SK-N-SH (cell line): ENCODE results near the gene AVP. TPM values are rescaled to one million over a fixed set of nuclear protein-coding genes. Genes with fewer than 3 reads are reported as not detected.

Experiments
- CTCF ChIA-PET: fragments of 300-600, 350-600 bp; formaldehyde crosslinking; extraction: SDS; loops from one replicate; lab custom pipeline; 2021; lab: Yijun Ruan, JAX
- POLR2A ChIA-PET: fragments of 350-600 bp; sonication (Branson Sonifier 250); formaldehyde crosslinking; extraction: SDS; loops from one replicate; lab custom pipeline; 2020; ENCODE audit warnings: antibody characterized with exemption, inconsistent platforms; lab: Yijun Ruan, JAX
- DNase-seq: peaks from one replicate; pipeline ENCODE4 v3.0.0; 2012
- H2AFZ ChIP-seq: fragments of 200-600 bp; sonication (generic); 2 replicates; pipeline ENCODE4 v1.8.1; 2016; ENCODE audit warnings: antibody characterized with exemption, mild to moderate bottlenecking, low read depth
- H3F3A ChIP-seq: fragments of 200-600 bp; sonication (generic); replicated peaks from 2 replicates; pipeline ENCODE3; 2016; ENCODE audit warnings: antibody characterized with exemption, mild to moderate bottlenecking; ENCODE audit not compliant: insufficient read depth
- H3K27ac ChIP-seq, 2 experiments: fragments of 200-500 bp in 1 of 2; fragments of 200-600 bp in 1 of 2; sonication (Bioruptor generic) in 1 of 2; sonication (generic), shearing (Covaris generic) in 1 of 2; 2 replicates each; pipeline versions ENCODE4 v1.5.1 to v1.6.1; 2014 to 2016; ENCODE audit warnings: low read depth in 2 of 2, inconsistent platforms in 1 of 2, low read length in 1 of 2, mild to moderate bottlenecking in 1 of 2, mixed read lengths in 1 of 2
- H3K27me3 ChIP-seq: fragments of 200-600 bp; sonication (generic), shearing (Covaris generic); 2 replicates; pipeline ENCODE4 v1.6.1; 2016; ENCODE audit warnings: mixed run types; ENCODE audit not compliant: insufficient read depth
- H3K36me3 ChIP-seq, 2 experiments: fragments of 200-500 bp in 1 of 2; fragments of 200-600 bp in 1 of 2; sonication (Bioruptor generic) in 1 of 2; sonication (generic) in 1 of 2; replicated peaks in 1 of 2; 2 replicates each; pipeline versions ENCODE3 to v1.5.1; 2014 to 2016; ENCODE audit warnings: low read length in 1 of 2, mild to moderate bottlenecking in 1 of 2; ENCODE audit not compliant: insufficient read depth in 2 of 2, control insufficient read depth in 1 of 2
- H3K4me1 ChIP-seq, 2 experiments: fragments of 200-500 bp in 1 of 2; fragments of 200-600 bp in 1 of 2; sonication (Bioruptor generic) in 1 of 2; sonication (generic), shearing (Covaris generic) in 1 of 2; 2 replicates each; pipeline versions ENCODE4 v1.5.1 to v1.6.1; 2014 to 2016; ENCODE audit warnings: low read depth in 1 of 2, low read length in 1 of 2, mixed run types in 1 of 2; ENCODE audit not compliant: insufficient read depth in 2 of 2, control insufficient read depth in 1 of 2
- H3K4me2 ChIP-seq: fragments of 200-600 bp; sonication (generic), shearing (Covaris generic); 2 replicates; pipeline ENCODE4 v1.6.1; 2017; ENCODE audit warnings: mixed run types
- H3K4me3 ChIP-seq, 2 experiments: fragments of 200-500 bp in 1 of 2; fragments of 200-600 bp in 1 of 2; sonication (Bioruptor generic) in 1 of 2; sonication (generic), shearing (Covaris generic) in 1 of 2; 2 replicates each; pipeline versions ENCODE4 v1.5.1 to v1.8.1; 2014 to 2016; ENCODE audit warnings: low read depth in 2 of 2, inconsistent platforms in 1 of 2, low read length in 1 of 2, mild to moderate bottlenecking in 1 of 2, mixed read lengths in 1 of 2, moderate library complexity in 1 of 2
- H3K79me2 ChIP-seq: fragments of 200-600 bp; sonication (generic); 2 replicates; pipeline ENCODE4 v1.8.1; 2017; ENCODE audit warnings: mild to moderate bottlenecking; ENCODE audit not compliant: insufficient read depth
- H3K9ac ChIP-seq: fragments of 200-600 bp; sonication (generic); 2 replicates; pipeline ENCODE4 v1.6.1; 2017; ENCODE audit warnings: mixed run types
- H3K9me2 ChIP-seq: fragments of 200-600 bp; sonication (generic); 2 replicates; pipeline ENCODE4 v1.6.1; 2017; ENCODE audit warnings: mixed run types
- H3K9me3 ChIP-seq: fragments of 200-600 bp; sonication (generic); 2 replicates; pipeline ENCODE4 v1.6.1; 2017; ENCODE audit warnings: mixed run types, mild to moderate bottlenecking, moderate library complexity
- H4K20me1 ChIP-seq: fragments of 200-600 bp; sonication (generic); 2 replicates; pipeline ENCODE4 v1.6.1; 2017; ENCODE audit warnings: mild to moderate bottlenecking, mixed run types; ENCODE audit not compliant: insufficient read depth
- ELF1 ChIP-seq: IDR thresholded peaks from 2 replicates; pipeline ENCODE4 v1.4.0; 2012
- EP300 ChIP-seq, 2 experiments: IDR thresholded peaks; 2 replicates each; pipeline versions ENCODE4 v1.4.0 to v1.6.1; 2012; ENCODE audit warnings: borderline replicate concordance in 1 of 2, low read depth in 1 of 2, low read length in 1 of 2
- FOSL2 ChIP-seq: IDR thresholded peaks from 2 replicates; pipeline ENCODE4 v1.4.0; 2012; ENCODE audit warnings: low read depth, mild to moderate bottlenecking, moderate library complexity, borderline replicate concordance
- GABPA ChIP-seq: IDR thresholded peaks from 2 replicates; pipeline ENCODE4 v1.4.0; 2012; ENCODE audit warnings: low read depth, mild to moderate bottlenecking
- MXI1 ChIP-seq: IDR thresholded peaks from 2 replicates; pipeline ENCODE4 v1.6.1; 2012; ENCODE audit warnings: mild to moderate bottlenecking, low read depth, low read length, improper control_type of control experiment
- POLR2AphosphoS5 ChIP-seq: IDR thresholded peaks from 2 replicates; pipeline ENCODE4 v1.6.1; 2012; ENCODE audit warnings: low read depth, low read length
- RAD21 ChIP-seq: IDR thresholded peaks from 2 replicates; pipeline ENCODE4 v1.6.1; 2012; ENCODE audit warnings: mild to moderate bottlenecking, low read length
- RXRA ChIP-seq: IDR thresholded peaks from 2 replicates; pipeline ENCODE4 v1.4.0; 2012; ENCODE audit warnings: low read depth, mild to moderate bottlenecking, borderline replicate concordance
- USF2 ChIP-seq: fragments of 150-350 bp; IDR thresholded peaks from 2 replicates; pipeline ENCODE4 v1.6.1; 2017; ENCODE audit warnings: antibody characterized with exemption, low read length, low read depth, borderline replicate concordance
- WGBS: methylation state at CpG from one replicate; pipeline ENCODE4 v1.1.6; 2017; ENCODE audit warnings: low lambda C conversion rate; 5-methylcytosine and 5-hydroxymethylcytosine counted together
- polyA plus RNA-seq, 3 experiments: library from polyadenylated mRNA; depleted of rRNA; stranded (reverse); fragments of >200 nt; gene quantifications; 2 replicates each; pipeline ENCODE4 v1.2.3, GENCODE V29; 2012

Gene AVP
- polyA plus RNA-seq, 1 of the 3 experiments (the other 2 are of a cell fraction): not detected

- H3K27ac ChIP-seq: no peak overlapping the region
- no peak for TF ChIP-seq EP300 (IDR thresholded peaks at IDR 0.05; ENCODE audit: borderline replicate concordance in 1 of 2, low read depth in 1 of 2, low read length in 1 of 2)
- H3F3A ChIP-seq: peaks cover under 1% of the 10 kb centered on the region
- no peaks in the 10 kb centered on the region for H3K9me2 ChIP-seq
- 97% methylated on average over 5 of the region's 5 CpGs for whole genome bisulfite sequencing
- H3K4me3 ChIP-seq: no peak overlapping the region
- POLR2A ChIA-PET: no interaction called here
- peaks cover 3 to 29% of the 10 kb centered on the region in 2 experiments for H3K36me3 ChIP-seq
- no peak overlapping the region for H2AFZ ChIP-seq
- no peaks in the 10 kb centered on the region for H3K27me3 ChIP-seq
- no peaks in the 10 kb centered on the region for H3K9me3 ChIP-seq
- peaks cover 5 to 11% of the 10 kb centered on the region in 2 experiments; a peak in 2 of 4 replicates for H3K4me1 ChIP-seq
- CTCF ChIA-PET: interaction anchor here (1.3 kb wide), 1 partner anchor 11 kb away, joined by 5 read pairs; no protein-coding TSS in a partner anchor
- peaks cover 16% of the 10 kb centered on the region for H3K79me2 ChIP-seq
- no peak for DNase-seq
- H3K9ac ChIP-seq: no peak overlapping the region
- no peak overlapping the region for H3K4me2 ChIP-seq
- H4K20me1 ChIP-seq: 0 out of 2 replicates have a peak, but pooled peaks cover 4% of the 10 kb centered on the region
These were observed 41.9 kb downstream of the AVP start for GRCh38 chr20:3042625-3043024.

- H4K20me1 ChIP-seq: no peaks in the 10 kb centered on the region
- TF ChIP-seq EP300 (IDR thresholded peaks at IDR 0.05; ENCODE audit: borderline replicate concordance in 1 of 2, low read depth in 1 of 2, low read length in 1 of 2) (no peak), ELF1 (no peak), POLR2AphosphoS5 (no peak), GABPA (no peak), MXI1 (no peak)
- TF ChIP-seq, all 33 proteins: peak for 0
- no peak overlapping the region; the same call in 1 of the 2 replicates for H3K4me2 ChIP-seq
- no peaks in the 10 kb centered on the region for H3K9me3 ChIP-seq
- H3K4me1 ChIP-seq: peaks cover 5 to 7% of the 10 kb centered on the region in 2 experiments; a peak in 2 of 4 replicates
- H3K79me2 ChIP-seq: peaks cover 9% of the 10 kb centered on the region
- WGBS: 82% methylated on average over 10 of the region's 10 CpGs
- peaks cover 0 to 34% of the 10 kb centered on the region in 2 experiments for H3K36me3 ChIP-seq
- no peaks in the 10 kb centered on the region for H3K27me3 ChIP-seq
- peak overlapping the region; percentile 5 to 68; a peak in 3 of 4 replicates for H3K27ac ChIP-seq
- ChIA-PET CTCF (interaction anchor here (1.2 kb wide), 1 partner anchor 11 kb away, joined by 4 read pairs; no protein-coding TSS in a partner anchor), POLR2A (no interaction called here)
- no peak for DNase-seq
- no peaks in the 10 kb centered on the region for H3F3A ChIP-seq
- H3K4me3 ChIP-seq: no peak overlapping the region
- H2AFZ ChIP-seq: no peak overlapping the region
- H3K9me2 ChIP-seq: no peaks in the 10 kb centered on the region
- no peak overlapping the region for H3K9ac ChIP-seq
These were observed 42.6 kb downstream of the AVP start for GRCh38 chr20:3041854-3042409.

- 93% methylated on average over 4 of the region's 8 CpGs for WGBS
- H2AFZ ChIP-seq: no peak overlapping the region
- H3K27ac ChIP-seq: no peak overlapping the region
- no peaks in the 10 kb centered on the region for H3F3A ChIP-seq
- no peak overlapping the region for H3K9ac ChIP-seq
- H3K9me3 ChIP-seq: no peaks in the 10 kb centered on the region
- H3K4me1 ChIP-seq: peaks cover 5% of the 10 kb centered on the region in 2 experiments; a peak in 2 of 4 replicates
- TF ChIP-seq RAD21 (no peak), USF2 (no peak), FOSL2 (no peak), RXRA (no peak), POLR2AphosphoS5 (no peak)
- peaks cover 8 to 52% of the 10 kb centered on the region in 2 experiments for H3K36me3 ChIP-seq
- no peaks in the 10 kb centered on the region for H3K27me3 ChIP-seq
- no peaks in the 10 kb centered on the region for H3K9me2 ChIP-seq
- H3K4me2 ChIP-seq: no peak overlapping the region
- CTCF ChIA-PET: no interaction called here
- no peak for DNase-seq
- no peak overlapping the region for H3K4me3 ChIP-seq
- POLR2A ChIA-PET: no interaction called here
- H4K20me1 ChIP-seq: no peaks in the 10 kb centered on the region
- H3K79me2 ChIP-seq: no peaks in the 10 kb centered on the region
These were observed 44.4 kb downstream of the AVP start for GRCh38 chr20:3040086-3040485.
